Measurements from ENCODE around the gene PLCB4. TPM values are rescaled to one million over a fixed set of nuclear protein-coding genes. Genes with fewer than 3 reads are reported as not detected.

Gene PLCB4
- total RNA-seq, 1 experiment from 2014 or later: 12.9 TPM

DNA sequence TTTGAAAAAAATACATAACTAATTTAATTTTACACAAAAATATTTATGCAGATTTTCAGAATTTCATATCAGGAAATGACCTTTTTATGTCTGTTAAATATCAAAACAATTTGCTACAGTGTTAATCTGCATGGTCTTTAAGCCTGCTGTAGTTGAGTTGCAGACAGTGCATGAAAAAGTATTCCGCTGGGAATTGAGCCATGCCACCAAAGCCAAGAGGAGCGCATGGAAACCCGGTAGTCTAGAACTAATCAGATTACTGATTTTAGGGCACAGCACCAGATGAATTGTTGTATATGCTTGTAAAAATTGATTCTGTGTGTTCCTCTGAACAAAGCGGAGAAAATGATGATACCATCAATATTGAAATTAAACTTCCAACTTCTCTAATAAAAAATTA, 411.2 kb downstream of the PLCB4 start:
- no peaks in the 10 kb centered on the region for H3K27me3 Mint-ChIP-seq (ENCODE audit: unreplicated experiment)
- intact Hi-C loops (cut with micrococcal nuclease; ENCODE audit: unreplicated experiment): no loop called here
- BruUV-seq (replicated peaks): no TSS peak
- CTCF ChIA-PET: no interaction called here
- no peak for DNase-seq
- H3K36me3 Mint-ChIP-seq (ENCODE audit: insufficient read depth, unreplicated experiment): no peaks in the 10 kb centered on the region
- no peaks in the 10 kb centered on the region for H3K4me1 Mint-ChIP-seq (ENCODE audit: low read depth, unreplicated experiment)
- TF ChIP-seq CTCF (IDR thresholded peaks at IDR 0.05; ENCODE audit: unreplicated experiment): no peak
- H3K4me3 Mint-ChIP-seq (ENCODE audit: low read depth, unreplicated experiment): no peak overlapping the region
- H3K27ac Mint-ChIP-seq (ENCODE audit: unreplicated experiment): no peak overlapping the region
- no peaks in the 10 kb centered on the region for H3K9me3 Mint-ChIP-seq (ENCODE audit: low read depth, unreplicated experiment)

DNA sequence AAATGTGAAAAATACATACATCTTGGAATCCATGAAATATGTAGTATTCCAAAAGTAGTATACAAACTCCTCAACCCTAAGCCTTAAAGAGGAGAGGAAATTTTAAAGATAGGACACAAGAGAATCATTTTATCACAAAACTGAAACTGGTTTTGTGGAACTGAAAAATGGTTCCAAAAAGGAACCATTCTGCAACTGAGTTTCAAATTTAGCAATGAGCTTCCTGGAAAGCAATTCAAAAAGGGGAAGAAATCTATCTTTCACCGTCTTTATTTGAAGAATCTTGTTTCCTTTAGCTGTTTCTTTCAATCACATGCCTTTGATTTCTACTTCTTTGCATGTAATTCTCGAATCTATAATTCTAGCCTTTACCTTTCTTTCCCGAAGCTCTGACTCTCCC, 413.3 kb downstream of the PLCB4 start:
- intact Hi-C loops (cut with micrococcal nuclease; ENCODE audit: unreplicated experiment): no loop called here
- no peaks in the 10 kb centered on the region for H3K4me1 Mint-ChIP-seq (ENCODE audit: low read depth, unreplicated experiment)
- no peak overlapping the region for H3K27ac Mint-ChIP-seq (ENCODE audit: unreplicated experiment)
- DNase-seq: no peak
- CTCF ChIA-PET: no interaction called here
- no peaks in the 10 kb centered on the region for H3K36me3 Mint-ChIP-seq (ENCODE audit: insufficient read depth, unreplicated experiment)
- TF ChIP-seq CTCF (IDR thresholded peaks at IDR 0.05; ENCODE audit: unreplicated experiment): no peak
- BruUV-seq (replicated peaks): no TSS peak
- no peak overlapping the region for H3K4me3 Mint-ChIP-seq (ENCODE audit: low read depth, unreplicated experiment)
- no peaks in the 10 kb centered on the region for H3K9me3 Mint-ChIP-seq (ENCODE audit: low read depth, unreplicated experiment)
- no peaks in the 10 kb centered on the region for H3K27me3 Mint-ChIP-seq (ENCODE audit: unreplicated experiment)

DNA sequence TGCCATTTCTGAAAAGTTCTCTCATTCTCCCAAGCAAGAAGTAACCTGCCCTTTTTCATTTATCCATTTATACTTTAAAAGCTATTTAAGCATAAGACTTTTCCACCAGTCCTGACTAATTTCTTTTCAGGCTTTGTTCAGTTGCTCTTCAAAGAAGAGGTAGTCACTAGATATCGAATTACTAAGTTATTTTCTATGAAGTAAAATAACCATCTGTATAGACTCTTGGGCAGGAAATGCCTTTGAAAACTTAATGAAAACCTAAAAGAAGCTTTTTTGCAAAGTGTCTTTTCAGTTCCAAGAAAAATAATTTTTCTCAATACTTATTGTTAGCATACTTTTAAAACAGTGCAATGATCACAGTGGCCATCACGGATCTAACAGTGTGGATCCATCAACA, 414.2 kb downstream of the PLCB4 start:
- Mint-ChIP-seq H3K4me1 (ENCODE audit: low read depth, unreplicated experiment) (no peaks in the 10 kb centered on the region), H3K36me3 (ENCODE audit: insufficient read depth, unreplicated experiment) (no peaks in the 10 kb centered on the region), H3K4me3 (ENCODE audit: low read depth, unreplicated experiment) (no peak overlapping the region), H3K27ac (ENCODE audit: unreplicated experiment) (no peak overlapping the region), H3K27me3 (ENCODE audit: unreplicated experiment) (no peaks in the 10 kb centered on the region), H3K9me3 (ENCODE audit: low read depth, unreplicated experiment) (no peaks in the 10 kb centered on the region)
- intact Hi-C loops (cut with micrococcal nuclease; ENCODE audit: unreplicated experiment): no loop called here
- BruUV-seq (replicated peaks): no TSS peak
- CTCF ChIA-PET: no interaction called here
- no peak for DNase-seq
- TF ChIP-seq CTCF (IDR thresholded peaks at IDR 0.05; ENCODE audit: unreplicated experiment): no peak

DNA sequence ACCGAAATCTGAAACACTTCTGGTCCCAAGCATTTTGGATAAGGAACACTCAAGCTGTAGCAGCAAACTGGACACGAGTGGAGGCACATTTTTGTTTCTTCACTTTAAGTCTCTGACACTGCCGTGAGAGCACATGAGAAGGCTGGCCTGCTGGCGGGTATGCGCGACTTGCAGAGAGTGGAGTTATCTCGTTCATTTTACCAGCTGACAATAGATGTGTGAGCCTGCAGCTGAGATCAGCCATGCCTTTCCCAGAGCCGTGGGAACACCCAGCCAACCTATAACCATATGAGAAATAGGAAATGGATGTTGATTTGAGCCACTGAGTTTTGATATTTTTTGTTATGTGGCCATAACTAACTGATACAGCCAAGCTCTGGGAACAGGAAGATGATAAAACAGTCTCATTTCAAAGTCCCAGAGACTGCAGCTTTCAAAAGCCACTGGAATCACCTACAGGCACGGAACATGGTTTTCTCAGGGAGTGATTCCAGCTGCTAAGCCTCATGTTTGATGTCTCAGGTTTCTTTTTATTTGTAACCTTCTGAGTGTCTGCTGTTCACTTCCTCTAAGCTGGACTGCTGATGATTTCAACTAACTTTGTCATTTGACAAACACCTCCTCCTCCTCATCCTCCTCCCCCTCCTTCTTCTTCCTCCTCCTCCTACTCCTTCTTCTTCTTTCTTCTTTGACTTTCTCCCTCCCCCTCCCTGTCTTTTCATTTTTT, 416.9 kb downstream of the PLCB4 start:
- Mint-ChIP-seq H3K27ac (ENCODE audit: unreplicated experiment) (no peak overlapping the region), H3K9me3 (ENCODE audit: low read depth, unreplicated experiment) (peaks cover 4% of the 10 kb centered on the region), H3K27me3 (ENCODE audit: unreplicated experiment) (no peaks in the 10 kb centered on the region), H3K4me1 (ENCODE audit: low read depth, unreplicated experiment) (no peaks in the 10 kb centered on the region), H3K36me3 (ENCODE audit: insufficient read depth, unreplicated experiment) (no peaks in the 10 kb centered on the region), H3K4me3 (ENCODE audit: low read depth, unreplicated experiment) (no peak overlapping the region)
- CTCF ChIA-PET: interaction anchor here (0.8 to 1.1 kb wide), 2 partner anchors 9 to 88 kb away, joined by 3 to 5 read pairs; no protein-coding TSS in a partner anchor
- no TSS peak for BruUV-seq (replicated peaks)
- intact Hi-C loops (cut with micrococcal nuclease; ENCODE audit: unreplicated experiment): no loop called here
- no peak for TF ChIP-seq CTCF (IDR thresholded peaks at IDR 0.05; ENCODE audit: unreplicated experiment)
- no peak for DNase-seq
